Neural progenitor cell (in vitro differentiated cells): Measurements from ENCODE around the gene ITFG1. TPM values are rescaled to one million over a fixed set of nuclear protein-coding genes. Genes with fewer than 3 reads are reported as not detected.

Source experiments
- DNase-seq: peaks from one replicate; pipeline ENCODE4 v3.0.0-alpha.2; 2016; ENCODE audit warnings: low spot score
- H2AFZ ChIP-seq: fragments of 200-600 bp; sonication (generic); replicated peaks from 2 replicates; pipeline ENCODE4 v1.6.1; 2016; ENCODE audit warnings: antibody characterized with exemption
- H3F3A ChIP-seq: fragments of 200-600 bp; sonication (generic); 2 replicates; pipeline ENCODE4 v1.6.1; 2016; ENCODE audit warnings: antibody characterized with exemption, low read depth
- H3K27ac ChIP-seq: fragments of 200-600 bp; sonication (generic); 2 replicates; pipeline ENCODE4 v1.5.1; 2016; ENCODE audit warnings: mild to moderate bottlenecking
- H3K27me3 ChIP-seq: fragments of 200-600 bp; sonication (generic); 2 replicates; pipeline ENCODE4 v1.6.1; 2016; ENCODE audit warnings: mild to moderate bottlenecking, moderate library complexity
- H3K36me3 ChIP-seq: fragments of 200-600 bp; sonication (generic); 2 replicates; pipeline ENCODE4 v1.5.1; 2016
- H3K4me1 ChIP-seq: fragments of 200-600 bp; sonication (generic); 2 replicates; pipeline ENCODE4 v1.6.1; 2016; ENCODE audit warnings: mixed run types
- H3K4me2 ChIP-seq: fragments of 200-600 bp; sonication (generic); 2 replicates; pipeline ENCODE4 v1.6.1; 2016
- H3K4me3 ChIP-seq: fragments of 200-600 bp; sonication (generic); 2 replicates; pipeline ENCODE4 v1.5.1; 2016
- H3K79me2 ChIP-seq: fragments of 200-600 bp; sonication (generic); 2 replicates; pipeline ENCODE4 v1.6.1; 2016; ENCODE audit warnings: low read depth
- H3K9ac ChIP-seq: fragments of 200-600 bp; sonication (generic); 2 replicates; pipeline ENCODE4 v1.6.1; 2016
- H3K9me3 ChIP-seq: fragments of 200-600 bp; sonication (generic); 2 replicates; pipeline ENCODE4 v1.5.1; 2016; ENCODE audit warnings: low read depth
- H4K20me1 ChIP-seq: fragments of 200-600 bp; sonication (generic); 2 replicates; pipeline ENCODE4 v1.6.1; 2016; ENCODE audit warnings: low read depth
- H3K27ac Mint-ChIP-seq: 3 replicates; pipeline ENCODE4 v1.8.0; 2021; ENCODE audit warnings: mixed read lengths
- H3K27me3 Mint-ChIP-seq: 2 replicates; pipeline ENCODE4 v1.8.0; 2022; ENCODE audit warnings: low read depth, mild to moderate bottlenecking, inconsistent platforms, moderate library complexity, mixed read lengths; ENCODE audit not compliant: insufficient read depth
- H3K36me3 Mint-ChIP-seq: 3 replicates; pipeline ENCODE4 v1.8.0; 2021; ENCODE audit warnings: mixed read lengths
- H3K4me1 Mint-ChIP-seq: 3 replicates; pipeline ENCODE4 v1.8.0; 2021; ENCODE audit warnings: mixed read lengths
- H3K4me3 Mint-ChIP-seq: 3 replicates; pipeline ENCODE4 v1.8.0; 2021; ENCODE audit warnings: mild to moderate bottlenecking, moderate library complexity, mixed read lengths
- H3K9me3 Mint-ChIP-seq: 3 replicates; pipeline ENCODE4 v1.8.0; 2020; ENCODE audit warnings: mixed read lengths
- EZH2 ChIP-seq: fragments of 200-600 bp; sonication (generic); IDR thresholded peaks from 2 replicates; pipeline ENCODE4 v1.6.1; 2017; ENCODE audit warnings: antibody characterized with exemption, mild to moderate bottlenecking, moderate library complexity
- EZH2phosphoT487 ChIP-seq: fragments of 200-600 bp; sonication (generic); IDR thresholded peaks from 2 replicates; pipeline ENCODE4 v1.6.1; 2017; ENCODE audit warnings: antibody characterized with exemption
- total RNA-seq: library from RNA; depleted of rRNA; stranded (reverse); fragments of >200 nt; gene quantifications from 2 replicates; pipeline ENCODE4 v1.2.3, GENCODE V29; 2015; ENCODE audit warnings: low replicate concordance
- TF ChIP-seq, protein P1 (sequence below): fragments of 200-600 bp; sonication (generic); IDR thresholded peaks from 2 replicates; pipeline ENCODE4 v1.5.1; 2017; ENCODE audit warnings: antibody characterized with exemption, mild to moderate bottlenecking

ITFG1 gene
- total RNA-seq, 1 donor from 2014 or later, result 61.8 TPM

DNA sequence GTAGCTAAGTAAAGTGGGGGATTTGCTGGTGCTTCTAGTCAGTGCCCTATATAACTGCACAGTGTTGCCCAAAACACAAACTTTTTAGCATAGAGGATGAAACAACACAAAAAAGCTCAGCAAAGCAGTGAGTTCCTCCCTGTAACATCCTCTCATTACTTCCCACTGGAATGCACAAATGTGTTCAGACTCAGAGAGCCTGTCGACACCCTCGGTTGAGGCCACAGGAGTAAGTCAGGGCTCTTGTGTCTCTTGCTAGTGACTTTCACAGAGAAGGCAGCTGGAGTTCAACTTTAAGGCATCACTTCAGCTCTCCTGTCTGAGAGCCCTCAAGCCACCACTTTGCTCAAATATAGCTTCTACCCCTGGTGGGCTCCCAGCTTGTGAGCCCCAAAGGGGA, 209.9 kb downstream of the ITFG1 start:
- Mint-ChIP-seq H3K27me3 (no peaks in the 10 kb centered on the region), H3K4me3 (no peak overlapping the region), H3K4me1 (peaks cover 30% of the 10 kb centered on the region), H3K9me3 (no peaks in the 10 kb centered on the region), H3K36me3 (peaks cover 2% of the 10 kb centered on the region), H3K27ac (peak overlapping the region; percentile 28)
- Histone ChIP-seq H3K4me1 (peaks cover 10% of the 10 kb centered on the region), H3K27ac (no peak overlapping the region), H3K36me3 (no peaks in the 10 kb centered on the region), H3K4me2 (no peak overlapping the region), H3K9ac (no peak overlapping the region), H3K4me3 (no peak overlapping the region), H3K79me2 (no peaks in the 10 kb centered on the region), H4K20me1 (no peaks in the 10 kb centered on the region), H3K9me3 (no peaks in the 10 kb centered on the region), H3F3A (no peaks in the 10 kb centered on the region), H2AFZ (no peak overlapping the region), H3K27me3 (no peaks in the 10 kb centered on the region)
- no peak for TF ChIP-seq EZH2phosphoT487
- TF ChIP-seq, protein P1, sequence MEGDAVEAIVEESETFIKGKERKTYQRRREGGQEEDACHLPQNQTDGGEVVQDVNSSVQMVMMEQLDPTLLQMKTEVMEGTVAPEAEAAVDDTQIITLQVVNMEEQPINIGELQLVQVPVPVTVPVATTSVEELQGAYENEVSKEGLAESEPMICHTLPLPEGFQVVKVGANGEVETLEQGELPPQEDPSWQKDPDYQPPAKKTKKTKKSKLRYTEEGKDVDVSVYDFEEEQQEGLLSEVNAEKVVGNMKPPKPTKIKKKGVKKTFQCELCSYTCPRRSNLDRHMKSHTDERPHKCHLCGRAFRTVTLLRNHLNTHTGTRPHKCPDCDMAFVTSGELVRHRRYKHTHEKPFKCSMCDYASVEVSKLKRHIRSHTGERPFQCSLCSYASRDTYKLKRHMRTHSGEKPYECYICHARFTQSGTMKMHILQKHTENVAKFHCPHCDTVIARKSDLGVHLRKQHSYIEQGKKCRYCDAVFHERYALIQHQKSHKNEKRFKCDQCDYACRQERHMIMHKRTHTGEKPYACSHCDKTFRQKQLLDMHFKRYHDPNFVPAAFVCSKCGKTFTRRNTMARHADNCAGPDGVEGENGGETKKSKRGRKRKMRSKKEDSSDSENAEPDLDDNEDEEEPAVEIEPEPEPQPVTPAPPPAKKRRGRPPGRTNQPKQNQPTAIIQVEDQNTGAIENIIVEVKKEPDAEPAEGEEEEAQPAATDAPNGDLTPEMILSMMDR, result no peak
- TF ChIP-seq EZH2, result no peak
- DNase-seq, result no peak

DNA sequence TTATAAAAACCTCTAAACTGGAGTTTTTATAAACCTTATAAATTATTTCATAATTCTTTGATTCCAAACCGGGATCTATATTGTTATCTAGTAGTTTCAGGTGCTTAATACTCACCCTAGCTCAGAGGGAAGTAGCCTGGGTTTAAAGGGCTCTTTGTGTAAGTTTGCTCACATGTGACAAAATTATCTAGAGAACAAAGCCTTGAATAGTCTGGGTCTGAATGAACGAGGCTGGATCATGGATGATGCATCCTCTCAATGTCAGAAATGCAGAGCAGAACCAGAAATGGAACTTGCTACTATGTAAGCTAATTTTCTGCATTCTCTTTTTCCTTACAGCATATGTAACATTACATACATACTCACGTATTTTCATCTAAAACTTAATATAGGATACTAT, 213.2 kb downstream of the ITFG1 start:
- H3K27me3 Mint-ChIP-seq, result no peaks in the 10 kb centered on the region
- TF ChIP-seq, protein P1, result no peak
- no peak overlapping the region for H2AFZ ChIP-seq
- no peaks in the 10 kb centered on the region for H3K27me3 ChIP-seq
- no peaks in the 10 kb centered on the region for H3K36me3 ChIP-seq
- peaks cover 29% of the 10 kb centered on the region for H3K4me1 Mint-ChIP-seq
- H3F3A ChIP-seq, result no peaks in the 10 kb centered on the region
- H3K79me2 ChIP-seq, result no peaks in the 10 kb centered on the region
- no peak overlapping the region for H3K4me3 ChIP-seq
- H3K36me3 Mint-ChIP-seq, result no peaks in the 10 kb centered on the region
- no peaks in the 10 kb centered on the region for H3K9me3 ChIP-seq
- no peak overlapping the region for H3K4me3 Mint-ChIP-seq
- DNase-seq, result peak; percentile 24
- no peaks in the 10 kb centered on the region for H4K20me1 ChIP-seq
- no peak overlapping the region for H3K27ac Mint-ChIP-seq
- H3K9ac ChIP-seq, result no peak overlapping the region
- no peaks in the 10 kb centered on the region for H3K9me3 Mint-ChIP-seq
- no peak overlapping the region for H3K4me2 ChIP-seq
- peaks cover 10% of the 10 kb centered on the region for H3K4me1 ChIP-seq
- no peak overlapping the region for H3K27ac ChIP-seq

DNA sequence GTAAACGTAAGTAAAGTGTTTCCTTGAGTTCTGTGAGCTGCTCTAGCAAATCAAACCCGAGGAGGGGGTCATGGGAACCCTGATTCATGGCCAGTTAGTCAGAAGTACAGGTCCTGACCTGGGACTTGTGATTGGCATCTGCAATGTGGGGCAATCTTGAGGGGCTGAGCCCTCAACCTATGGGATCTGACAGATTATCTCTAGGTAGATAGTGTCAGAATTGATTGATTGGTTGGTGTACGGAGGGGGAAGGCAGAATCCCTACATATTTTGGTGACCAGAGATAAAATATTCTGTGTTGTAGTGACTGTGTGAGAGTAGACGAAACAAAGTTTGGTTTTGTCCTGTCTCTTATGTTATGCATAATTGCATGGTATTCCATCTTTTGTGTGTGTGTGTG, 216.7 kb downstream of the ITFG1 start:
- Histone ChIP-seq H3K4me1 (peaks cover 10% of the 10 kb centered on the region), H3K27ac (no peak overlapping the region), H4K20me1 (no peaks in the 10 kb centered on the region), H3F3A (no peaks in the 10 kb centered on the region), H3K36me3 (no peaks in the 10 kb centered on the region), H3K9ac (no peak overlapping the region), H3K27me3 (no peaks in the 10 kb centered on the region), H3K4me3 (no peak overlapping the region), H2AFZ (no peak overlapping the region), H3K4me2 (no peak overlapping the region), H3K9me3 (no peaks in the 10 kb centered on the region), H3K79me2 (no peaks in the 10 kb centered on the region)
- no peak overlapping the region for H3K27ac Mint-ChIP-seq
- peaks cover 21% of the 10 kb centered on the region for H3K4me1 Mint-ChIP-seq
- H3K9me3 Mint-ChIP-seq, result no peaks in the 10 kb centered on the region
- TF ChIP-seq EZH2phosphoT487 (no peak), EZH2 (no peak)
- TF ChIP-seq, protein P1, result no peak
- no peaks in the 10 kb centered on the region for H3K27me3 Mint-ChIP-seq
- DNase-seq, result no peak
- H3K36me3 Mint-ChIP-seq, result no peaks in the 10 kb centered on the region
- H3K4me3 Mint-ChIP-seq, result no peak overlapping the region

DNA sequence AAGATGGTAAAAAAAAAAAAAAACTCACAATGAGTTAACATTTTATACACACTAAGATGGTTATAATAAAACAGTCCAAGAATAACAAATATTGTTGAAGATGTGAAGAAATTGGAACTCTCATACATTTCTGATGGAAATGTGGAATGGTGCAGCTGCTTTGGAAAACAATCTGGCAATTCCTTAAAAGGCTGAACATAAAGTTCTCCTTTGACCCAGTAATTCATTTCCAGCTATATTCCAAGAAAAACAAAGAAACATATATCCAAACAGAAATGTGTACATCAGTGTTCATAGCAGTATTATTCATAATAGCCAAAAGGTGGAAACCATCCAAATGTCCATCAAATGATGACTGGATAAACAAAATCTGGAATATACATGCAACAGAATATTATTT, 219.8 kb downstream of the ITFG1 start:
- no peaks in the 10 kb centered on the region for H3F3A ChIP-seq
- H3K27ac ChIP-seq, result no peak overlapping the region
- no peaks in the 10 kb centered on the region for H3K4me1 ChIP-seq
- H4K20me1 ChIP-seq, result no peaks in the 10 kb centered on the region
- no peak overlapping the region for H3K27ac Mint-ChIP-seq
- no peaks in the 10 kb centered on the region for H3K36me3 ChIP-seq
- no peaks in the 10 kb centered on the region for H3K27me3 Mint-ChIP-seq
- TF ChIP-seq EZH2, result no peak
- TF ChIP-seq, protein P1, result no peak
- no peaks in the 10 kb centered on the region for H3K79me2 ChIP-seq
- H3K4me2 ChIP-seq, result no peak overlapping the region
- no peak overlapping the region for H2AFZ ChIP-seq
- H3K36me3 Mint-ChIP-seq, result no peaks in the 10 kb centered on the region
- H3K9ac ChIP-seq, result no peak overlapping the region
- no peak overlapping the region for H3K4me3 Mint-ChIP-seq
- no peak for DNase-seq
- no peaks in the 10 kb centered on the region for H3K9me3 Mint-ChIP-seq
- no peaks in the 10 kb centered on the region for H3K27me3 ChIP-seq
- peaks cover 3% of the 10 kb centered on the region for H3K4me1 Mint-ChIP-seq
- H3K4me3 ChIP-seq, result no peak overlapping the region
- H3K9me3 ChIP-seq, result no peaks in the 10 kb centered on the region
